K562 (cell line): Measurements from ENCODE around the gene IKZF4.

Experiments
- ATF4 ChIP-seq: fragments of 450-650 bp; formaldehyde crosslinking; IDR thresholded peaks from 2 replicates; pipeline ENCODE4 v1.4.0; 2022; ENCODE audit warnings: mild to moderate bottlenecking, moderate library complexity
- CREB5 ChIP-seq: fragments of 250-450 bp; sonication (Bioruptor Pico); IDR thresholded peaks from 2 replicates; pipeline ENCODE4 v1.5.0; 2020; ENCODE audit warnings: mild to moderate bottlenecking
- CTCF ChIP-seq, 3 experiments: IDR thresholded peaks in 2 of 3; conservative IDR thresholded peaks in 1 of 3; 2 replicates each; pipeline ENCODE4 v1.5.1; 2011 to 2012; ENCODE audit warnings: low read length in 3 of 3, mild to moderate bottlenecking in 3 of 3, control low read depth in 2 of 3, improper control_type of control experiment in 1 of 3, inconsistent platforms in 1 of 3, low read depth in 1 of 3, mixed read lengths in 1 of 3, moderate library complexity in 1 of 3; ENCODE audit not compliant: insufficient read depth in 2 of 3
- ELF4 ChIP-seq: fragments of 450-650 bp; formaldehyde crosslinking; IDR thresholded peaks from 2 replicates; pipeline ENCODE4 v1.4.0; 2022; ENCODE audit warnings: missing genetic modification characterization
- ELK1 ChIP-seq: sonication (generic); formaldehyde crosslinking; IDR thresholded peaks from 2 replicates; pipeline ENCODE4 v1.8.1; 2022; ENCODE audit warnings: missing genetic modification reagents
- LARP7 ChIP-seq: fragments of 450-650 bp; IDR thresholded peaks from 2 replicates; pipeline ENCODE4 v1.6.1; 2016
- LEF1 ChIP-seq: fragments of 450-650 bp; IDR thresholded peaks from 2 replicates; pipeline ENCODE4 v1.6.1; 2016; ENCODE audit warnings: mild to moderate bottlenecking
- MAZ ChIP-seq, 2 experiments: fragments of 450-650 bp in 1 of 2; sonication (generic) in 1 of 2; formaldehyde crosslinking; IDR thresholded peaks in 1 of 2; conservative IDR thresholded peaks in 1 of 2; 2 replicates each; pipeline versions ENCODE4 v1.4.0 to v1.5.0; 2020; ENCODE audit warnings: mild to moderate bottlenecking in 1 of 2, missing genetic modification reagents in 1 of 2
- POLR2AphosphoS5 ChIP-seq: IDR thresholded peaks from 2 replicates; pipeline ENCODE4 v1.6.1; 2011; ENCODE audit warnings: mild to moderate bottlenecking, low read depth, low read length, moderate library complexity; ENCODE audit not compliant: control insufficient read depth, insufficient read depth
- U2AF2 ChIP-seq: fragments of 200-400 bp; formaldehyde crosslinking; optimal IDR thresholded peaks from 2 replicates; pipeline ENCODE3; 2017; ENCODE audit warnings: low read depth, mild to moderate bottlenecking, low read length
- YBX1 ChIP-seq: fragments of 450-650 bp; IDR thresholded peaks from 2 replicates; pipeline ENCODE4 v1.7.1; 2016; ENCODE audit warnings: mild to moderate bottlenecking

GRCh38 chr12:56062996-56063395 lies 42.2 kb downstream of the IKZF4 start:
- TF ChIP-seq ATF4 (CRISPR knock-in tag): no peak
- TF ChIP-seq CTCF (IDR thresholded peaks at IDR 0.05 in 2 of 3, conservative IDR thresholded peaks at IDR 0.05 in 1 of 3; ENCODE audit: insufficient read depth in 2 of 3, low read depth in 1 of 3, low read length in 3 of 3): no peak
- no peak for TF ChIP-seq ELK1
- TF ChIP-seq U2AF2: no peak
- TF ChIP-seq YBX1: no peak
- TF ChIP-seq LEF1: no peak
- TF ChIP-seq POLR2AphosphoS5: no peak
- TF ChIP-seq CREB5 (CRISPR knock-in tag): no peak
- no peak for TF ChIP-seq MAZ (CRISPR knock-in tag; conservative IDR thresholded peaks at IDR 0.05 in 1 of 2, IDR thresholded peaks at IDR 0.05 in 1 of 2)
- no peak for TF ChIP-seq ELF4 (CRISPR knock-in tag)
- TF ChIP-seq LARP7: no peak
